Measurements from ENCODE around the gene RABGAP1L.

Gene RABGAP1L

GRCh38 chr1:174425121-174425520, 265.8 kb downstream of the RABGAP1L start:
- H3K4me3 ChIP-seq (replicated peaks; ENCODE audit: low read depth, low read length) = no peak overlapping the region
- no peaks in the 10 kb centered on the region; the same call in 1 of the 2 replicates for H3K36me3 ChIP-seq (ENCODE audit: control insufficient read depth, insufficient read depth, low read length)
- no peak for TF ChIP-seq CTCF (IDR thresholded peaks at IDR 0.05; ENCODE audit: insufficient read depth, low read length, poor library complexity, severe bottlenecking)
- H3K27me3 ChIP-seq (replicated peaks; ENCODE audit: control insufficient read depth, insufficient read depth, low read length) = no peaks in the 10 kb centered on the region
- DNase-seq (ENCODE audit: extremely low read depth, insufficient read length) = no peak

- no peaks in the 10 kb centered on the region for H3K27me3 ChIP-seq (replicated peaks; ENCODE audit: control insufficient read depth, insufficient read depth, low read length)
- no peak overlapping the region for H3K4me3 ChIP-seq (replicated peaks; ENCODE audit: low read depth, low read length)
- no peak for TF ChIP-seq CTCF (IDR thresholded peaks at IDR 0.05; ENCODE audit: insufficient read depth, low read length, poor library complexity, severe bottlenecking)
- no peaks in the 10 kb centered on the region; the same call in 1 of the 2 replicates for H3K36me3 ChIP-seq (ENCODE audit: control insufficient read depth, insufficient read depth, low read length)
- DNase-seq (ENCODE audit: extremely low read depth, insufficient read length) = no peak
These were observed 266.8 kb downstream of the RABGAP1L start for GRCh38 chr1:174426153-174426552.

- DNase-seq (ENCODE audit: extremely low read depth, insufficient read length) = no peak
- Histone ChIP-seq H3K4me3 (replicated peaks; ENCODE audit: low read depth, low read length) (no peak overlapping the region), H3K36me3 (ENCODE audit: control insufficient read depth, insufficient read depth, low read length) (no peaks in the 10 kb centered on the region; the same call in 1 of the 2 replicates), H3K27me3 (replicated peaks; ENCODE audit: control insufficient read depth, insufficient read depth, low read length) (no peaks in the 10 kb centered on the region)
- no peak for TF ChIP-seq CTCF (IDR thresholded peaks at IDR 0.05; ENCODE audit: insufficient read depth, low read length, poor library complexity, severe bottlenecking)
These were observed 268.7 kb downstream of the RABGAP1L start for GRCh38 chr1:174428033-174428432.

GRCh38 chr1:174428739-174429138, 269.4 kb downstream of the RABGAP1L start:
- Histone ChIP-seq H3K27me3 (replicated peaks; ENCODE audit: control insufficient read depth, insufficient read depth, low read length) (no peaks in the 10 kb centered on the region), H3K36me3 (ENCODE audit: control insufficient read depth, insufficient read depth, low read length) (no peaks in the 10 kb centered on the region; the same call in 1 of the 2 replicates), H3K4me3 (replicated peaks; ENCODE audit: low read depth, low read length) (no peak overlapping the region)
- no peak for TF ChIP-seq CTCF (IDR thresholded peaks at IDR 0.05; ENCODE audit: insufficient read depth, low read length, poor library complexity, severe bottlenecking)
- DNase-seq (ENCODE audit: extremely low read depth, insufficient read length) = no peak

GRCh38 chr1:174433451-174433850, 274.1 kb downstream of the RABGAP1L start:
- Histone ChIP-seq H3K4me3 (replicated peaks; ENCODE audit: low read depth, low read length) (no peak overlapping the region), H3K36me3 (ENCODE audit: control insufficient read depth, insufficient read depth, low read length) (no peaks in the 10 kb centered on the region; the same call in 1 of the 2 replicates), H3K27me3 (replicated peaks; ENCODE audit: control insufficient read depth, insufficient read depth, low read length) (no peaks in the 10 kb centered on the region)
- DNase-seq (ENCODE audit: extremely low read depth, insufficient read length) = no peak
- no peak for TF ChIP-seq CTCF (IDR thresholded peaks at IDR 0.05; ENCODE audit: insufficient read depth, low read length, poor library complexity, severe bottlenecking)

GRCh38 chr1:174445351-174445750, 286.0 kb downstream of the RABGAP1L start:
- DNase-seq (ENCODE audit: extremely low read depth, insufficient read length) = no peak
- no peak for TF ChIP-seq CTCF (IDR thresholded peaks at IDR 0.05; ENCODE audit: insufficient read depth, low read length, poor library complexity, severe bottlenecking)
- Histone ChIP-seq H3K4me3 (replicated peaks; ENCODE audit: low read depth, low read length) (no peak overlapping the region), H3K27me3 (replicated peaks; ENCODE audit: control insufficient read depth, insufficient read depth, low read length) (no peaks in the 10 kb centered on the region), H3K36me3 (ENCODE audit: control insufficient read depth, insufficient read depth, low read length) (no peaks in the 10 kb centered on the region)

Measured in GM06990 (cell line).